Liver (tissue), 3 donors: ENCODE results near the gene PITPNM3.

Source experiments
- RXRA ChIP-seq, 2 donors: IDR thresholded peaks; 2 replicates each; pipeline ENCODE4 v1.6.1; 2017 to 2018; ENCODE audit warnings: antibody characterized with exemption in 2 of 2, mild to moderate bottlenecking in 1 of 2
- SP1 ChIP-seq: IDR thresholded peaks from 2 replicates; pipeline ENCODE4 v1.6.1; 2018; ENCODE audit warnings: antibody characterized with exemption, mild to moderate bottlenecking
- TF ChIP-seq, protein P1 (sequence below): fragments of 150-350 bp; IDR thresholded peaks from 2 replicates; pipeline ENCODE4 v1.5.1; 2017; ENCODE audit warnings: improper control_type of control experiment, low read depth, low read length; ENCODE audit not compliant: missing input control
- TF ChIP-seq, protein P2 (sequence below): IDR thresholded peaks from 2 replicates; pipeline ENCODE4 v1.6.1; 2016; ENCODE audit warnings: antibody characterized with exemption
- TF ChIP-seq, protein P3 (sequence below): IDR thresholded peaks from 2 replicates; pipeline ENCODE4 v1.6.1; 2016; ENCODE audit warnings: antibody characterized with exemption, mild to moderate bottlenecking
- TF ChIP-seq, protein P4 (sequence below): IDR thresholded peaks from 2 replicates; pipeline ENCODE4 v1.6.1; 2016; ENCODE audit warnings: antibody characterized with exemption
- donor health status: healthy.
- donor health status: healthy.

- TF ChIP-seq, protein P1, sequence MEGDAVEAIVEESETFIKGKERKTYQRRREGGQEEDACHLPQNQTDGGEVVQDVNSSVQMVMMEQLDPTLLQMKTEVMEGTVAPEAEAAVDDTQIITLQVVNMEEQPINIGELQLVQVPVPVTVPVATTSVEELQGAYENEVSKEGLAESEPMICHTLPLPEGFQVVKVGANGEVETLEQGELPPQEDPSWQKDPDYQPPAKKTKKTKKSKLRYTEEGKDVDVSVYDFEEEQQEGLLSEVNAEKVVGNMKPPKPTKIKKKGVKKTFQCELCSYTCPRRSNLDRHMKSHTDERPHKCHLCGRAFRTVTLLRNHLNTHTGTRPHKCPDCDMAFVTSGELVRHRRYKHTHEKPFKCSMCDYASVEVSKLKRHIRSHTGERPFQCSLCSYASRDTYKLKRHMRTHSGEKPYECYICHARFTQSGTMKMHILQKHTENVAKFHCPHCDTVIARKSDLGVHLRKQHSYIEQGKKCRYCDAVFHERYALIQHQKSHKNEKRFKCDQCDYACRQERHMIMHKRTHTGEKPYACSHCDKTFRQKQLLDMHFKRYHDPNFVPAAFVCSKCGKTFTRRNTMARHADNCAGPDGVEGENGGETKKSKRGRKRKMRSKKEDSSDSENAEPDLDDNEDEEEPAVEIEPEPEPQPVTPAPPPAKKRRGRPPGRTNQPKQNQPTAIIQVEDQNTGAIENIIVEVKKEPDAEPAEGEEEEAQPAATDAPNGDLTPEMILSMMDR: no peak
- no peak for TF ChIP-seq RXRA (IDR thresholded peaks at IDR 0.05)
- TF ChIP-seq, protein P2, sequence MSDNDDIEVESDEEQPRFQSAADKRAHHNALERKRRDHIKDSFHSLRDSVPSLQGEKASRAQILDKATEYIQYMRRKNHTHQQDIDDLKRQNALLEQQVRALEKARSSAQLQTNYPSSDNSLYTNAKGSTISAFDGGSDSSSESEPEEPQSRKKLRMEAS: no peak
- TF ChIP-seq, protein P3, sequence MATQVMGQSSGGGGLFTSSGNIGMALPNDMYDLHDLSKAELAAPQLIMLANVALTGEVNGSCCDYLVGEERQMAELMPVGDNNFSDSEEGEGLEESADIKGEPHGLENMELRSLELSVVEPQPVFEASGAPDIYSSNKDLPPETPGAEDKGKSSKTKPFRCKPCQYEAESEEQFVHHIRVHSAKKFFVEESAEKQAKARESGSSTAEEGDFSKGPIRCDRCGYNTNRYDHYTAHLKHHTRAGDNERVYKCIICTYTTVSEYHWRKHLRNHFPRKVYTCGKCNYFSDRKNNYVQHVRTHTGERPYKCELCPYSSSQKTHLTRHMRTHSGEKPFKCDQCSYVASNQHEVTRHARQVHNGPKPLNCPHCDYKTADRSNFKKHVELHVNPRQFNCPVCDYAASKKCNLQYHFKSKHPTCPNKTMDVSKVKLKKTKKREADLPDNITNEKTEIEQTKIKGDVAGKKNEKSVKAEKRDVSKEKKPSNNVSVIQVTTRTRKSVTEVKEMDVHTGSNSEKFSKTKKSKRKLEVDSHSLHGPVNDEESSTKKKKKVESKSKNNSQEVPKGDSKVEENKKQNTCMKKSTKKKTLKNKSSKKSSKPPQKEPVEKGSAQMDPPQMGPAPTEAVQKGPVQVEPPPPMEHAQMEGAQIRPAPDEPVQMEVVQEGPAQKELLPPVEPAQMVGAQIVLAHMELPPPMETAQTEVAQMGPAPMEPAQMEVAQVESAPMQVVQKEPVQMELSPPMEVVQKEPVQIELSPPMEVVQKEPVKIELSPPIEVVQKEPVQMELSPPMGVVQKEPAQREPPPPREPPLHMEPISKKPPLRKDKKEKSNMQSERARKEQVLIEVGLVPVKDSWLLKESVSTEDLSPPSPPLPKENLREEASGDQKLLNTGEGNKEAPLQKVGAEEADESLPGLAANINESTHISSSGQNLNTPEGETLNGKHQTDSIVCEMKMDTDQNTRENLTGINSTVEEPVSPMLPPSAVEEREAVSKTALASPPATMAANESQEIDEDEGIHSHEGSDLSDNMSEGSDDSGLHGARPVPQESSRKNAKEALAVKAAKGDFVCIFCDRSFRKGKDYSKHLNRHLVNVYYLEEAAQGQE: no peak
- TF ChIP-seq, protein P4, sequence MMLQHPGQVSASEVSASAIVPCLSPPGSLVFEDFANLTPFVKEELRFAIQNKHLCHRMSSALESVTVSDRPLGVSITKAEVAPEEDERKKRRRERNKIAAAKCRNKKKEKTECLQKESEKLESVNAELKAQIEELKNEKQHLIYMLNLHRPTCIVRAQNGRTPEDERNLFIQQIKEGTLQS: no peak
- no peak for TF ChIP-seq SP1
Observed at GRCh38 chr17:6498356-6498755, 58.0 kb downstream of the PITPNM3 start.
